Right lobe of liver (tissue), 6 donors: ENCODE measurements around the gene SMIM43. TPM values are rescaled to one million over a fixed set of nuclear protein-coding genes. Genes with fewer than 3 reads are reported as not detected.

Experiments used
- ATAC-seq, 4 donors: fragments of 200-7000 bp; cut with Tn5 transposase; one replicate each; pipeline ENCODE4 v1.9.1; 2020; ENCODE audit warnings: mild to moderate bottlenecking in 4 of 4, moderate library complexity in 4 of 4
- DNase-seq, 3 donors: peaks; one replicate each; pipeline ENCODE4 v3.0.0-alpha.2; 2020
- H3K27ac ChIP-seq, 3 donors: fragments of 200-600 bp; one replicate each; pipeline ENCODE4 v1.8.0; 2022
- H3K27me3 ChIP-seq, 2 donors: fragments of 200-600 bp; one replicate each; pipeline ENCODE4 v1.8.0; 2022
- H3K36me3 ChIP-seq, 4 donors: fragments of 200-600 bp; sonication (generic) in 1 of 4; one replicate each; pipeline versions ENCODE4 v1.5.1 to v1.8.0; 2017 to 2022; ENCODE audit warnings: control low read depth in 1 of 4
- H3K4me1 ChIP-seq, 4 donors: fragments of 200-600 bp; sonication (generic) in 1 of 4; one replicate each; pipeline versions ENCODE4 v1.5.1 to v1.8.0; 2017 to 2022; ENCODE audit warnings: control low read depth in 1 of 4
- H3K4me3 ChIP-seq, 3 donors: fragments of 200-600 bp; one replicate each; pipeline ENCODE4 v1.8.0; 2022
- H3K9me3 ChIP-seq, 4 donors: fragments of 200-600 bp; sonication (generic) in 1 of 4; one replicate each; pipeline versions ENCODE4 v1.5.1 to v1.8.0; 2017 to 2022; ENCODE audit warnings: control low read depth in 1 of 4
- POLR2A ChIP-seq: fragments of 450-650 bp; IDR thresholded peaks from one replicate; pipeline ENCODE4 v1.6.1; 2017; ENCODE audit warnings: antibody characterized with exemption, mild to moderate bottlenecking
- WGBS: methylation state at CpG from one replicate; pipeline ENCODE4 v1.1.6; 2018; ENCODE audit warnings: low coverage, low lambda C conversion rate; ENCODE audit not compliant: insufficient coverage; ENCODE audit errors: missing lambda C conversion rate; 5-methylcytosine and 5-hydroxymethylcytosine counted together
- intact Hi-C, 2 donors: fragments of 100-400 bp; cut with DNase I; formaldehyde crosslinking; loops; one replicate each; pipeline versions ENCODE4 v1.11.2 to v1.14.1; 2022
- total RNA-seq, 6 experiments: library from RNA; depleted of rRNA in 2 of 6; stranded (reverse); fragments of >200 nt in 2 of 6; fragmentation: NEBNext Ultra II Directional in 3 of 6; extraction: Animal tissue kit (Norgen Biotek cat#: 25700) in 3 of 6; gene quantifications; one replicate each; pipeline versions ENCODE4 v1.1.0 to v1.2.4, GENCODE V29; 2016 to 2023
- TF ChIP-seq, protein P1 (sequence below), 4 donors: fragments of 200-600 bp in 3 of 4; fragments of 450-650 bp in 1 of 4; IDR thresholded peaks; one replicate each; pipeline versions ENCODE4 v1.5.1 to v1.8.0; 2016 to 2022; ENCODE audit warnings: antibody characterized with exemption in 4 of 4, mild to moderate bottlenecking in 2 of 4
- donor health status: DM: no; HTN: yes; CAD: no.
- donor health status: DM: no; HTN: no; CAD: no.
- donor health status: DM: no; HTN: no; CAD: no.
- donor health status: DM: no; HTN: yes; CAD: no.
- donor health status: DM: no; HTN: yes; CAD: no.

Gene SMIM43
- total RNA-seq, 6 experiments from 2014 or later: not detected

DNA sequence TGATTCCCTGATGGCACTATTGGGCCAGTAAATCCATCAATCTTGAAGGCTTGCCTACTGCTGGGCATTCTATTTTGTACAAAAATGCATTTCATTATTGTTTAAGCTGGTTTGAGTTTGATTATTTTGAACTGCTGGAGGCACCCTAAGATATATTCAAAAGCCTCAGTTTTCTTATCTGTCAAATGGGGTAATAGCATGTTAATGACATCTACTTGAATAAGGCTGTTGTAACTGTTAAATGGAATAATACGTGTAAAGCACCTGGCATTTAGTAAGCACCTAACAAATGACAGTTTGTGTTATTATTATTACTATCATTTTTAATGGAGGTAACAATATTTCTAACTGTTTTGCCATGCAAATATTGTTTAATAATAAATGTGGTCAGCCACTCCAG is 6.9 kb upstream of the SMIM43 start:
- Histone ChIP-seq H3K9me3 (no peaks in the 10 kb centered on the region), H3K27ac (no peak overlapping the region), H3K27me3 (no peaks in the 10 kb centered on the region), H3K4me1 (no peaks in the 10 kb centered on the region), H3K4me3 (no peak overlapping the region), H3K36me3 (no peaks in the 10 kb centered on the region)
- intact Hi-C loops: no loop called here
- TF ChIP-seq, protein P1, sequence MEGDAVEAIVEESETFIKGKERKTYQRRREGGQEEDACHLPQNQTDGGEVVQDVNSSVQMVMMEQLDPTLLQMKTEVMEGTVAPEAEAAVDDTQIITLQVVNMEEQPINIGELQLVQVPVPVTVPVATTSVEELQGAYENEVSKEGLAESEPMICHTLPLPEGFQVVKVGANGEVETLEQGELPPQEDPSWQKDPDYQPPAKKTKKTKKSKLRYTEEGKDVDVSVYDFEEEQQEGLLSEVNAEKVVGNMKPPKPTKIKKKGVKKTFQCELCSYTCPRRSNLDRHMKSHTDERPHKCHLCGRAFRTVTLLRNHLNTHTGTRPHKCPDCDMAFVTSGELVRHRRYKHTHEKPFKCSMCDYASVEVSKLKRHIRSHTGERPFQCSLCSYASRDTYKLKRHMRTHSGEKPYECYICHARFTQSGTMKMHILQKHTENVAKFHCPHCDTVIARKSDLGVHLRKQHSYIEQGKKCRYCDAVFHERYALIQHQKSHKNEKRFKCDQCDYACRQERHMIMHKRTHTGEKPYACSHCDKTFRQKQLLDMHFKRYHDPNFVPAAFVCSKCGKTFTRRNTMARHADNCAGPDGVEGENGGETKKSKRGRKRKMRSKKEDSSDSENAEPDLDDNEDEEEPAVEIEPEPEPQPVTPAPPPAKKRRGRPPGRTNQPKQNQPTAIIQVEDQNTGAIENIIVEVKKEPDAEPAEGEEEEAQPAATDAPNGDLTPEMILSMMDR (IDR thresholded peaks at IDR 0.05): no peak
- 88% methylated on average over 1 of the region's 1 CpG for WGBS
- DNase-seq: no peak
- no peak for ATAC-seq

- H3K36me3 ChIP-seq: no peaks in the 10 kb centered on the region
- no peak for DNase-seq
- H3K4me3 ChIP-seq: no peak overlapping the region
- intact Hi-C loops: no loop called here
- WGBS: 76% methylated on average over 2 of the region's 2 CpGs
- ATAC-seq: no peak
- H3K27ac ChIP-seq: no peak overlapping the region
- H3K4me1 ChIP-seq: peaks cover 0 to 8% (median 0%) of the 10 kb centered on the region in 4 donors
- H3K27me3 ChIP-seq: peaks cover 0 to 13% of the 10 kb centered on the region in 2 donors
- no peak for TF ChIP-seq POLR2A
- TF ChIP-seq, protein P1 (IDR thresholded peaks at IDR 0.05): no peak
- no peaks in the 10 kb centered on the region for H3K9me3 ChIP-seq
Measured at GRCh38 chr4:121769341-121769740, 4.4 kb upstream of the SMIM43 start.

DNA sequence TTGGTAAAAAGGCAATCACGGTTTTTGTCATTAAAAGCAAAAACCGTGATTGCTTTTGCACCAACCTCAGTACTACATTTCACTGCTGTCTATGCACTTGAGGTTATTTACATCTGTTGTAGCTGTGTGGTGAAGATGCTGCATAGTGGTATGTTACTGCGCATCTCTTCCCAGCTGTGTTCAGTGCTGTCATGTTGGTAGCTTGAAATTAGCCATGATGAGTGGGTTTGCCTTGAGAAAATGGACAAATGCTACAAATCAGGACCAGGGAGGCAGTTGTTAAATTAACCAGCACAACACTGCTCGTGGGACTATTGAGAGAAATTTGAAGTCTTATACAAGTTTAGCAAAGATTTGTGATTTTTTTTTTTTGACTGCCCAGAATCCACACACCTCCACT is 2.2 kb upstream of the SMIM43 start:
- intact Hi-C loops: no loop called here
- Histone ChIP-seq H3K27ac (no peak overlapping the region), H3K4me3 (no peak overlapping the region), H3K27me3 (peaks cover 0 to 13% of the 10 kb centered on the region in 2 donors), H3K9me3 (no peaks in the 10 kb centered on the region), H3K36me3 (no peaks in the 10 kb centered on the region), H3K4me1 (peaks cover 0 to 9% (median 0%) of the 10 kb centered on the region in 4 donors)
- DNase-seq (no peak), ATAC-seq (no peak)
- TF ChIP-seq, protein P1 (IDR thresholded peaks at IDR 0.05): no peak
- WGBS: 70% methylated on average over 4 of the region's 4 CpGs

GRCh38 chr4:121765971-121766538 is 1.1 kb upstream of the SMIM43 start:
- intact Hi-C loops: no loop called here
- no peaks in the 10 kb centered on the region for H3K9me3 ChIP-seq
- 71% methylated on average over 7 of the region's 9 CpGs for WGBS
- ATAC-seq: peak in 1 of 4 donors; percentile 20
- no peak overlapping the region for H3K4me3 ChIP-seq
- H3K27ac ChIP-seq: no peak overlapping the region
- H3K36me3 ChIP-seq: no peaks in the 10 kb centered on the region
- peaks cover 0 to 13% of the 10 kb centered on the region in 2 donors for H3K27me3 ChIP-seq
- H3K4me1 ChIP-seq: peaks cover 0 to 9% (median 0%) of the 10 kb centered on the region in 4 donors
- no peak for DNase-seq
- TF ChIP-seq, protein P1 (IDR thresholded peaks at IDR 0.05): no peak
- TF ChIP-seq POLR2A: no peak

GRCh38 chr4:121765368-121765705 is 373 bp upstream of the SMIM43 start:
- Histone ChIP-seq H3K4me1 (peaks cover 0 to 9% (median 0%) of the 10 kb centered on the region in 4 donors), H3K27me3 (peaks cover 0 to 13% of the 10 kb centered on the region in 2 donors), H3K9me3 (no peaks in the 10 kb centered on the region), H3K27ac (no peak overlapping the region), H3K4me3 (peak overlapping the region in 1 of 3 donors; percentile 7), H3K36me3 (no peaks in the 10 kb centered on the region)
- intact Hi-C loops: no loop called here
- WGBS: 9% methylated on average over 9 of the region's 16 CpGs
- ATAC-seq: no peak
- no peak for DNase-seq
- no peak for TF ChIP-seq POLR2A
- TF ChIP-seq, protein P1 (IDR thresholded peaks at IDR 0.05): no peak
